Measurements from ENCODE around the gene MAJIN. TPM values are rescaled to one million over a fixed set of nuclear protein-coding genes. Genes with fewer than 3 reads are reported as not detected.

MAJIN gene
- total and polyA plus RNA-seq, 10 of the 15 experiments (the other 5 are each of a cell fraction or from before 2014, with no cell fraction given), result 0.10 TPM; not detected in 9

- TF ChIP-seq BCLAF1 (IDR thresholded peaks at IDR 0.05) (no peak), ATF2 (IDR thresholded peaks at IDR 0.05; ENCODE audit: low read length) (no peak), E2F8 (IDR thresholded peaks at IDR 0.05; ENCODE audit: low read depth, partially characterized antibody) (no peak), ZBED1 (IDR thresholded peaks at IDR 0.05; ENCODE audit: borderline replicate concordance) (no peak)
- TF ChIP-seq, protein P1, sequence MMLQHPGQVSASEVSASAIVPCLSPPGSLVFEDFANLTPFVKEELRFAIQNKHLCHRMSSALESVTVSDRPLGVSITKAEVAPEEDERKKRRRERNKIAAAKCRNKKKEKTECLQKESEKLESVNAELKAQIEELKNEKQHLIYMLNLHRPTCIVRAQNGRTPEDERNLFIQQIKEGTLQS (IDR thresholded peaks at IDR 0.05; ENCODE audit: borderline replicate concordance, extremely low read depth, low read depth, low read length), result no peak
Observed at GRCh38 chr11:64947208-64947814, 24.6 kb downstream of the MAJIN start (continued).
